Neural progenitor cell (in vitro differentiated cells): ENCODE measurements around the gene PLCL1. TPM values are rescaled to one million over a fixed set of nuclear protein-coding genes. Genes with fewer than 3 reads are reported as not detected.

Experiments
- DNase-seq: peaks from one replicate; pipeline ENCODE4 v3.0.0-alpha.2; 2016; ENCODE audit warnings: low spot score
- H2AFZ ChIP-seq: fragments of 200-600 bp; sonication (generic); replicated peaks from 2 replicates; pipeline ENCODE4 v1.6.1; 2016; ENCODE audit warnings: antibody characterized with exemption
- H3F3A ChIP-seq: fragments of 200-600 bp; sonication (generic); 2 replicates; pipeline ENCODE4 v1.6.1; 2016; ENCODE audit warnings: antibody characterized with exemption, low read depth
- H3K27ac ChIP-seq: fragments of 200-600 bp; sonication (generic); 2 replicates; pipeline ENCODE4 v1.5.1; 2016; ENCODE audit warnings: mild to moderate bottlenecking
- H3K27me3 ChIP-seq: fragments of 200-600 bp; sonication (generic); 2 replicates; pipeline ENCODE4 v1.6.1; 2016; ENCODE audit warnings: mild to moderate bottlenecking, moderate library complexity
- H3K36me3 ChIP-seq: fragments of 200-600 bp; sonication (generic); 2 replicates; pipeline ENCODE4 v1.5.1; 2016
- H3K4me1 ChIP-seq: fragments of 200-600 bp; sonication (generic); 2 replicates; pipeline ENCODE4 v1.6.1; 2016; ENCODE audit warnings: mixed run types
- H3K4me2 ChIP-seq: fragments of 200-600 bp; sonication (generic); 2 replicates; pipeline ENCODE4 v1.6.1; 2016
- H3K4me3 ChIP-seq: fragments of 200-600 bp; sonication (generic); 2 replicates; pipeline ENCODE4 v1.5.1; 2016
- H3K79me2 ChIP-seq: fragments of 200-600 bp; sonication (generic); 2 replicates; pipeline ENCODE4 v1.6.1; 2016; ENCODE audit warnings: low read depth
- H3K9ac ChIP-seq: fragments of 200-600 bp; sonication (generic); 2 replicates; pipeline ENCODE4 v1.6.1; 2016
- H3K9me3 ChIP-seq: fragments of 200-600 bp; sonication (generic); 2 replicates; pipeline ENCODE4 v1.5.1; 2016; ENCODE audit warnings: low read depth
- H4K20me1 ChIP-seq: fragments of 200-600 bp; sonication (generic); 2 replicates; pipeline ENCODE4 v1.6.1; 2016; ENCODE audit warnings: low read depth
- H3K27ac Mint-ChIP-seq: 3 replicates; pipeline ENCODE4 v1.8.0; 2021; ENCODE audit warnings: mixed read lengths
- H3K27me3 Mint-ChIP-seq: 2 replicates; pipeline ENCODE4 v1.8.0; 2022; ENCODE audit warnings: low read depth, mild to moderate bottlenecking, inconsistent platforms, moderate library complexity, mixed read lengths; ENCODE audit not compliant: insufficient read depth
- H3K36me3 Mint-ChIP-seq: 3 replicates; pipeline ENCODE4 v1.8.0; 2021; ENCODE audit warnings: mixed read lengths
- H3K4me1 Mint-ChIP-seq: 3 replicates; pipeline ENCODE4 v1.8.0; 2021; ENCODE audit warnings: mixed read lengths
- H3K4me3 Mint-ChIP-seq: 3 replicates; pipeline ENCODE4 v1.8.0; 2021; ENCODE audit warnings: mild to moderate bottlenecking, moderate library complexity, mixed read lengths
- H3K9me3 Mint-ChIP-seq: 3 replicates; pipeline ENCODE4 v1.8.0; 2020; ENCODE audit warnings: mixed read lengths
- CTCF ChIP-seq: fragments of 200-600 bp; sonication (generic); IDR thresholded peaks from 2 replicates; pipeline ENCODE4 v1.5.1; 2017; ENCODE audit warnings: antibody characterized with exemption, mild to moderate bottlenecking
- EZH2 ChIP-seq: fragments of 200-600 bp; sonication (generic); IDR thresholded peaks from 2 replicates; pipeline ENCODE4 v1.6.1; 2017; ENCODE audit warnings: antibody characterized with exemption, mild to moderate bottlenecking, moderate library complexity
- EZH2phosphoT487 ChIP-seq: fragments of 200-600 bp; sonication (generic); IDR thresholded peaks from 2 replicates; pipeline ENCODE4 v1.6.1; 2017; ENCODE audit warnings: antibody characterized with exemption
- total RNA-seq: library from RNA; depleted of rRNA; stranded (reverse); fragments of >200 nt; gene quantifications from 2 replicates; pipeline ENCODE4 v1.2.3, GENCODE V29; 2015; ENCODE audit warnings: low replicate concordance

PLCL1 gene
- total RNA-seq, 1 donor from 2014 or later = 0.41 TPM

DNA sequence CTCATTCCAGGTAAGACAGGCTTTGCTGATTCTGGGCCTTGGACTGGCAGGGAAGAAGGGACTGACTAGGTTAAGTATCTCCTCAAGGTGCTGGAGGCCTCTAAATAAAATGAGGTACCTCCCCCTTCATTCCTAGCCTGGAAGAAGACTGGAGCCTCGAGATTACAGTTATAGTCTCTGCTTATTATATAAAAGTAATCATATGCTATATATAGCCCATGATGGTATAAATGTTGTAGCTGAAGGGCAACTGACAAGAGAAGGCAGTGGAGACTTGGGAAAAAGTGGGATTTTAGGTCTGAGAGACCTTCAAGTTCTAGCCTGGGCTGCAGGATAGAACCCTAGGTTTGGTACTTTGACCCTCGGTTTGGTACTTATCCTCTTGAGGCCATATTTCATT, 248.3 kb downstream of the PLCL1 start:
- Histone ChIP-seq H3K36me3 (no peaks in the 10 kb centered on the region), H3K4me1 (no peaks in the 10 kb centered on the region), H3K4me2 (no peak overlapping the region), H3K79me2 (no peaks in the 10 kb centered on the region), H3F3A (no peaks in the 10 kb centered on the region), H3K27me3 (no peaks in the 10 kb centered on the region), H4K20me1 (no peaks in the 10 kb centered on the region), H3K4me3 (no peak overlapping the region), H3K9ac (no peak overlapping the region), H3K9me3 (no peaks in the 10 kb centered on the region), H2AFZ (no peak overlapping the region), H3K27ac (no peak overlapping the region)
- no peaks in the 10 kb centered on the region for H3K9me3 Mint-ChIP-seq
- DNase-seq = no peak
- no peaks in the 10 kb centered on the region for H3K27me3 Mint-ChIP-seq
- no peak overlapping the region for H3K4me3 Mint-ChIP-seq
- no peak overlapping the region for H3K27ac Mint-ChIP-seq
- H3K36me3 Mint-ChIP-seq = no peaks in the 10 kb centered on the region
- H3K4me1 Mint-ChIP-seq = no peaks in the 10 kb centered on the region
- TF ChIP-seq CTCF = no peak
- no peak for TF ChIP-seq EZH2phosphoT487
- no peak for TF ChIP-seq EZH2

GRCh38 chr2:198053148-198053547, 248.8 kb downstream of the PLCL1 start:
- Histone ChIP-seq H4K20me1 (no peaks in the 10 kb centered on the region), H3K36me3 (no peaks in the 10 kb centered on the region), H3K79me2 (no peaks in the 10 kb centered on the region), H3K27me3 (no peaks in the 10 kb centered on the region), H3K27ac (no peak overlapping the region), H3K9ac (no peak overlapping the region), H3K4me3 (no peak overlapping the region), H3K4me1 (no peaks in the 10 kb centered on the region), H2AFZ (peak overlapping the region; percentile 69), H3K9me3 (no peaks in the 10 kb centered on the region), H3K4me2 (no peak overlapping the region), H3F3A (no peaks in the 10 kb centered on the region)
- H3K27ac Mint-ChIP-seq = no peak overlapping the region
- H3K4me3 Mint-ChIP-seq = no peak overlapping the region
- H3K36me3 Mint-ChIP-seq = no peaks in the 10 kb centered on the region
- TF ChIP-seq EZH2phosphoT487 (no peak), EZH2 (no peak), CTCF (no peak)
- H3K27me3 Mint-ChIP-seq = no peaks in the 10 kb centered on the region
- DNase-seq = no peak
- H3K9me3 Mint-ChIP-seq = no peaks in the 10 kb centered on the region
- no peaks in the 10 kb centered on the region for H3K4me1 Mint-ChIP-seq

GRCh38 chr2:198053776-198054175, 249.4 kb downstream of the PLCL1 start:
- H3K36me3 ChIP-seq = no peaks in the 10 kb centered on the region
- no peak overlapping the region for H3K27ac ChIP-seq
- no peaks in the 10 kb centered on the region for H3K9me3 Mint-ChIP-seq
- H3K4me1 ChIP-seq = no peaks in the 10 kb centered on the region
- no peak overlapping the region for H3K4me3 ChIP-seq
- no peak overlapping the region for H3K9ac ChIP-seq
- no peaks in the 10 kb centered on the region for H4K20me1 ChIP-seq
- no peaks in the 10 kb centered on the region for H3K79me2 ChIP-seq
- no peaks in the 10 kb centered on the region for H3K27me3 Mint-ChIP-seq
- no peak overlapping the region for H3K4me3 Mint-ChIP-seq
- H3K9me3 ChIP-seq = no peaks in the 10 kb centered on the region
- no peak overlapping the region for H3K27ac Mint-ChIP-seq
- no peak overlapping the region for H2AFZ ChIP-seq
- H3K4me2 ChIP-seq = no peak overlapping the region
- no peaks in the 10 kb centered on the region for H3F3A ChIP-seq
- no peak for DNase-seq
- H3K27me3 ChIP-seq = no peaks in the 10 kb centered on the region
- H3K36me3 Mint-ChIP-seq = no peaks in the 10 kb centered on the region
- H3K4me1 Mint-ChIP-seq = no peaks in the 10 kb centered on the region
- no peak for TF ChIP-seq EZH2phosphoT487
- TF ChIP-seq CTCF = no peak
- no peak for TF ChIP-seq EZH2
